ENCODE data around the gene PNMT. TPM values are rescaled to one million over a fixed set of nuclear protein-coding genes. Genes with fewer than 3 reads are reported as not detected.

The PNMT gene
- total RNA-seq, 1 experiment from 2014 or later: 1.1 TPM

GRCh38 chr17:39679521-39680192 is 11.4 kb downstream of the PNMT start:
- H3K27me3 ChIP-seq (ENCODE audit: insufficient read depth, low read depth): no peaks in the 10 kb centered on the region
- ChIA-PET CTCF (no interaction called here), POLR2A (ENCODE audit: unreplicated experiment) (no interaction called here)
- no peak for DNase-seq
- no peaks in the 10 kb centered on the region for H3K79me2 ChIP-seq (ENCODE audit: low read depth)
- H3K36me3 ChIP-seq (ENCODE audit: low read depth): no peaks in the 10 kb centered on the region
- no peak overlapping the region for H3K4me2 ChIP-seq
- H3K9me3 ChIP-seq (ENCODE audit: insufficient read depth, low read depth): no peaks in the 10 kb centered on the region
- no peaks in the 10 kb centered on the region for H4K20me1 ChIP-seq (ENCODE audit: insufficient read depth)
- no peak overlapping the region for H3K27ac ChIP-seq
- no peak overlapping the region for H3K4me3 ChIP-seq
- peaks cover 21% of the 10 kb centered on the region for H3F3A ChIP-seq (ENCODE audit: insufficient read depth, low read depth)
- H2AFZ ChIP-seq: no peak overlapping the region
- no peaks in the 10 kb centered on the region for H3K9me2 ChIP-seq (ENCODE audit: insufficient read depth)
- peaks cover 22% of the 10 kb centered on the region for H3K4me1 ChIP-seq (replicated peaks; ENCODE audit: insufficient read depth)
- intact Hi-C loops (cut with micrococcal nuclease; ENCODE audit: unreplicated experiment): loop anchor here (5.0 kb wide), 1 partner anchor 58 kb away; the partner anchor contains the start of gene GRB7
- no TSS peak for BruUV-seq (replicated peaks)
- TF ChIP-seq EZH2 (IDR thresholded peaks at IDR 0.05; ENCODE audit: low read depth) (no peak), CTCF (conservative IDR thresholded peaks at IDR 0.05) (no peak)

- no peak overlapping the region for H3K4me2 ChIP-seq
- ChIA-PET POLR2A (ENCODE audit: unreplicated experiment) (no interaction called here), CTCF (no interaction called here)
- DNase-seq: no peak
- no peaks in the 10 kb centered on the region for H3K9me2 ChIP-seq (ENCODE audit: insufficient read depth)
- no peaks in the 10 kb centered on the region for H3K9me3 ChIP-seq (ENCODE audit: insufficient read depth, low read depth)
- no peaks in the 10 kb centered on the region for H3K36me3 ChIP-seq (ENCODE audit: low read depth)
- intact Hi-C loops (cut with micrococcal nuclease; ENCODE audit: unreplicated experiment): no loop called here
- H3K79me2 ChIP-seq (ENCODE audit: low read depth): no peaks in the 10 kb centered on the region
- peaks cover 10% of the 10 kb centered on the region for H3K4me1 ChIP-seq (replicated peaks; ENCODE audit: insufficient read depth)
- H4K20me1 ChIP-seq (ENCODE audit: insufficient read depth): no peaks in the 10 kb centered on the region
- no peak overlapping the region for H3K27ac ChIP-seq
- no peaks in the 10 kb centered on the region for H3K27me3 ChIP-seq (ENCODE audit: insufficient read depth, low read depth)
- H2AFZ ChIP-seq: no peak overlapping the region
- TF ChIP-seq CTCF (conservative IDR thresholded peaks at IDR 0.05) (no peak), EZH2 (IDR thresholded peaks at IDR 0.05; ENCODE audit: low read depth) (no peak)
- no TSS peak for BruUV-seq (replicated peaks)
- H3F3A ChIP-seq (ENCODE audit: insufficient read depth, low read depth): peaks cover 18% of the 10 kb centered on the region
- H3K4me3 ChIP-seq: no peak overlapping the region
Observed at GRCh38 chr17:39683295-39683939, 15.2 kb downstream of the PNMT start.

GRCh38 chr17:39684369-39685192 is 16.3 kb downstream of the PNMT start:
- Histone ChIP-seq H3K27me3 (ENCODE audit: insufficient read depth, low read depth) (no peaks in the 10 kb centered on the region), H4K20me1 (ENCODE audit: insufficient read depth) (no peaks in the 10 kb centered on the region), H3K79me2 (ENCODE audit: low read depth) (no peaks in the 10 kb centered on the region), H3K4me3 (no peak overlapping the region), H3K27ac (no peak overlapping the region), H3K36me3 (ENCODE audit: low read depth) (no peaks in the 10 kb centered on the region), H3K4me1 (replicated peaks; ENCODE audit: insufficient read depth) (peaks cover 21% of the 10 kb centered on the region), H3K9me2 (ENCODE audit: insufficient read depth) (no peaks in the 10 kb centered on the region), H3K4me2 (no peak overlapping the region), H3F3A (ENCODE audit: insufficient read depth, low read depth) (peaks cover 30% of the 10 kb centered on the region), H2AFZ (no peak overlapping the region), H3K9me3 (ENCODE audit: insufficient read depth, low read depth) (no peaks in the 10 kb centered on the region)
- POLR2A ChIA-PET (ENCODE audit: unreplicated experiment): interaction anchor here (0.6 kb wide), 1 partner anchor 586 kb away, joined by 8 read pairs; no protein-coding TSS in a partner anchor
- no peak for DNase-seq
- CTCF ChIA-PET: no interaction called here
- no TSS peak for BruUV-seq (replicated peaks)
- TF ChIP-seq CTCF (conservative IDR thresholded peaks at IDR 0.05) (no peak), EZH2 (IDR thresholded peaks at IDR 0.05; ENCODE audit: low read depth) (no peak)
- intact Hi-C loops (cut with micrococcal nuclease; ENCODE audit: unreplicated experiment): no loop called here
